ENCODE data around the gene CARMIL1.

DNA sequence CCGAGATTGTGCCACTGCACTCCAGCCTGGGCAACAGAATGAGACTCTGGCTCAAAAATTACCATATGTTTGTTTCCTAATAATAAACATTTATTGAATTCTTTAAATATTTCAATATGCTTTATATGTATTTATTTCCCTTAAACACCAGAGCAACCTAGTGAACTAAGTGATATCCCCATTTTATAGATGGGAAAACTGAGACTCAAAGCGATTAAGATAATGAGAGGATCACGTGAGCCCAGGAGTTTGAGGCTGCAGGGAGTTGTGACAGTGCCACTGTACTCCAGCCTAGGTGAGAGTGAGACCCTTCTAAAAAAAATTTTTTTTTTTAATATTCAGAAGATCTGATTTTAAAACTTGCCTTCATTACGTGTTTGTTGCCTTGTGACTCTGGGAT is 19.4 kb upstream of the CARMIL1 start:
- TF ChIP-seq POLR2A (IDR thresholded peaks at IDR 0.05), result no peak
- TF ChIP-seq, protein P1, sequence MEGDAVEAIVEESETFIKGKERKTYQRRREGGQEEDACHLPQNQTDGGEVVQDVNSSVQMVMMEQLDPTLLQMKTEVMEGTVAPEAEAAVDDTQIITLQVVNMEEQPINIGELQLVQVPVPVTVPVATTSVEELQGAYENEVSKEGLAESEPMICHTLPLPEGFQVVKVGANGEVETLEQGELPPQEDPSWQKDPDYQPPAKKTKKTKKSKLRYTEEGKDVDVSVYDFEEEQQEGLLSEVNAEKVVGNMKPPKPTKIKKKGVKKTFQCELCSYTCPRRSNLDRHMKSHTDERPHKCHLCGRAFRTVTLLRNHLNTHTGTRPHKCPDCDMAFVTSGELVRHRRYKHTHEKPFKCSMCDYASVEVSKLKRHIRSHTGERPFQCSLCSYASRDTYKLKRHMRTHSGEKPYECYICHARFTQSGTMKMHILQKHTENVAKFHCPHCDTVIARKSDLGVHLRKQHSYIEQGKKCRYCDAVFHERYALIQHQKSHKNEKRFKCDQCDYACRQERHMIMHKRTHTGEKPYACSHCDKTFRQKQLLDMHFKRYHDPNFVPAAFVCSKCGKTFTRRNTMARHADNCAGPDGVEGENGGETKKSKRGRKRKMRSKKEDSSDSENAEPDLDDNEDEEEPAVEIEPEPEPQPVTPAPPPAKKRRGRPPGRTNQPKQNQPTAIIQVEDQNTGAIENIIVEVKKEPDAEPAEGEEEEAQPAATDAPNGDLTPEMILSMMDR (IDR thresholded peaks at IDR 0.05), result no peak
